Measurements from ENCODE around the gene SELENOO. TPM values are rescaled to one million over a fixed set of nuclear protein-coding genes. Genes with fewer than 3 reads are reported as not detected.
A peak's percentile ranks its signal among the peaks of the same experiment; 100 is the strongest.

SELENOO gene
- total RNA-seq, 4 donors from 2014 or later, result 27.4 to 66.1 (median 36.1) TPM

- H3K4me3 ChIP-seq, result no peak overlapping the region
- H3K9me3 ChIP-seq, result no peaks in the 10 kb centered on the region
- H3K4me1 ChIP-seq, result no peaks in the 10 kb centered on the region
- no peak overlapping the region for H3K27ac ChIP-seq
- no peak for DNase-seq (ENCODE audit: low spot score in 2 of 2)
- 95% methylated on average over 14 of the region's 25 CpGs for WGBS
- TF ChIP-seq EP300 (IDR thresholded peaks at IDR 0.05) (no peak), POLR2A (IDR thresholded peaks at IDR 0.05) (no peak), POLR2AphosphoS5 (IDR thresholded peaks at IDR 0.05) (no peak)
- H3K27me3 ChIP-seq, result no peaks in the 10 kb centered on the region
- H3K36me3 ChIP-seq, result peaks cover 73% of the 10 kb centered on the region
Measured at GRCh38 chr22:50227579-50228215, 26.9 kb downstream of the SELENOO start.

GRCh38 chr22:50228366-50228765 lies 27.6 kb downstream of the SELENOO start:
- TF ChIP-seq POLR2A (IDR thresholded peaks at IDR 0.05), result no peak
- no peak for TF ChIP-seq EP300 (IDR thresholded peaks at IDR 0.05)
- TF ChIP-seq POLR2AphosphoS5 (IDR thresholded peaks at IDR 0.05), result no peak
- no peak for TF ChIP-seq CTCF (IDR thresholded peaks at IDR 0.05)
- Histone ChIP-seq H3K4me1 (no peaks in the 10 kb centered on the region), H3K9me3 (no peaks in the 10 kb centered on the region), H3K36me3 (peaks cover 73% of the 10 kb centered on the region), H3K27me3 (no peaks in the 10 kb centered on the region), H3K27ac (no peak overlapping the region), H3K4me3 (no peak overlapping the region)
- no peak for DNase-seq (ENCODE audit: low spot score in 2 of 2)
- WGBS, result 87% methylated on average over 6 of the region's 9 CpGs

GRCh38 chr22:50229370-50229769 lies 28.6 kb downstream of the SELENOO start:
- Histone ChIP-seq H3K27ac (no peak overlapping the region), H3K27me3 (no peaks in the 10 kb centered on the region), H3K4me1 (no peaks in the 10 kb centered on the region), H3K9me3 (no peaks in the 10 kb centered on the region), H3K4me3 (no peak overlapping the region), H3K36me3 (peaks cover 66% of the 10 kb centered on the region)
- DNase-seq (ENCODE audit: low spot score in 2 of 2), result no peak
- no peak for TF ChIP-seq EP300 (IDR thresholded peaks at IDR 0.05)
- no peak for TF ChIP-seq CTCF (IDR thresholded peaks at IDR 0.05)
- TF ChIP-seq POLR2AphosphoS5 (IDR thresholded peaks at IDR 0.05), result no peak
- no peak for TF ChIP-seq POLR2A (IDR thresholded peaks at IDR 0.05)
- WGBS, result 94% methylated on average over 13 of the region's 16 CpGs

GRCh38 chr22:50232481-50233151 lies 31.8 kb downstream of the SELENOO start:
- WGBS, result 91% methylated on average over 20 of the region's 20 CpGs
- TF ChIP-seq EP300 (IDR thresholded peaks at IDR 0.05) (no peak), POLR2A (IDR thresholded peaks at IDR 0.05) (no peak)
- Histone ChIP-seq H3K4me1 (no peaks in the 10 kb centered on the region), H3K36me3 (peaks cover 35% of the 10 kb centered on the region), H3K4me3 (no peak overlapping the region), H3K27ac (no peak overlapping the region), H3K9me3 (no peaks in the 10 kb centered on the region), H3K27me3 (no peaks in the 10 kb centered on the region)
- DNase-seq (ENCODE audit: low spot score in 2 of 2), result no peak

GRCh38 chr22:50233223-50233622 lies 32.4 kb downstream of the SELENOO start:
- 87% methylated on average over 18 of the region's 18 CpGs for WGBS
- DNase-seq (ENCODE audit: low spot score in 2 of 2), result no peak
- H3K36me3 ChIP-seq, result peaks cover 31% of the 10 kb centered on the region
- no peak overlapping the region for H3K4me3 ChIP-seq
- H3K4me1 ChIP-seq, result no peaks in the 10 kb centered on the region
- H3K27ac ChIP-seq, result no peak overlapping the region
- no peaks in the 10 kb centered on the region for H3K9me3 ChIP-seq
- TF ChIP-seq POLR2A (IDR thresholded peaks at IDR 0.05) (no peak), POLR2AphosphoS5 (IDR thresholded peaks at IDR 0.05) (no peak), EP300 (IDR thresholded peaks at IDR 0.05) (no peak), CTCF (IDR thresholded peaks at IDR 0.05) (no peak)
- no peaks in the 10 kb centered on the region for H3K27me3 ChIP-seq

- TF ChIP-seq EP300 (IDR thresholded peaks at IDR 0.05), result no peak
- peak in 1 of 2 donors; percentile 30 for TF ChIP-seq CTCF (IDR thresholded peaks at IDR 0.05)
- Histone ChIP-seq H3K4me3 (no peak overlapping the region), H3K4me1 (peaks cover 16% of the 10 kb centered on the region), H3K9me3 (no peaks in the 10 kb centered on the region), H3K27ac (no peak overlapping the region), H3K27me3 (no peaks in the 10 kb centered on the region), H3K36me3 (peaks cover 33% of the 10 kb centered on the region)
- WGBS, result 65% methylated on average over 9 of the region's 11 CpGs
- no peak for DNase-seq (ENCODE audit: low spot score in 2 of 2)
Measured at GRCh38 chr22:50236731-50237409, 36.1 kb downstream of the SELENOO start.
